ENCODE data around the gene NTF4. TPM values are rescaled to one million over a fixed set of nuclear protein-coding genes. Genes with fewer than 3 reads are reported as not detected.
A peak's percentile ranks its signal among the peaks of the same experiment; 100 is the strongest.
"Not testable (repeated sequence)": the region's sequence is repeated elsewhere in the genome, so short reads cannot be mapped to it uniquely, and the experiment has no call there.

Gene NTF4
- total RNA-seq, 1 donor from 2014 or later: not detected

DNA sequence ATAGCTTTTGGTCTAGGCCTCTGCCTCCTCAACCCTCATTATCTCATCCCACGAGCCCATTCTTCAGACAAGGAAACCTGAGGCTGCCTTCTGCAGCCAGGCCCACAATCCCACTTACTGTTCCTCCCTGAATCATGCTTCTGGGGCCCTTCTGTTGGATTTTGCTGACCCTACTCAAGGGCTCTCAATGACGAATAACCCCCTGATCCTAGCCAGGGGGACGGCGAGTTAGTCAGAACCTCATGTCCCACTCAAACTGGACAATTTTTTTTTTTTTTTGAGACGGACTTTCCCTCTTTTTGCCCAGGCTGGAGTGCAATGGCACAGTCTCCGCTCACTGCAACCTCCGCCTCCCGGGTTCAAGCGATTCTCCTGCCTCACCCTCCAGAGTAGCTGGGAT, 42.5 kb downstream of the NTF4 start:
- DNase-seq (ENCODE audit: low read depth, low spot score): no peak

DNA sequence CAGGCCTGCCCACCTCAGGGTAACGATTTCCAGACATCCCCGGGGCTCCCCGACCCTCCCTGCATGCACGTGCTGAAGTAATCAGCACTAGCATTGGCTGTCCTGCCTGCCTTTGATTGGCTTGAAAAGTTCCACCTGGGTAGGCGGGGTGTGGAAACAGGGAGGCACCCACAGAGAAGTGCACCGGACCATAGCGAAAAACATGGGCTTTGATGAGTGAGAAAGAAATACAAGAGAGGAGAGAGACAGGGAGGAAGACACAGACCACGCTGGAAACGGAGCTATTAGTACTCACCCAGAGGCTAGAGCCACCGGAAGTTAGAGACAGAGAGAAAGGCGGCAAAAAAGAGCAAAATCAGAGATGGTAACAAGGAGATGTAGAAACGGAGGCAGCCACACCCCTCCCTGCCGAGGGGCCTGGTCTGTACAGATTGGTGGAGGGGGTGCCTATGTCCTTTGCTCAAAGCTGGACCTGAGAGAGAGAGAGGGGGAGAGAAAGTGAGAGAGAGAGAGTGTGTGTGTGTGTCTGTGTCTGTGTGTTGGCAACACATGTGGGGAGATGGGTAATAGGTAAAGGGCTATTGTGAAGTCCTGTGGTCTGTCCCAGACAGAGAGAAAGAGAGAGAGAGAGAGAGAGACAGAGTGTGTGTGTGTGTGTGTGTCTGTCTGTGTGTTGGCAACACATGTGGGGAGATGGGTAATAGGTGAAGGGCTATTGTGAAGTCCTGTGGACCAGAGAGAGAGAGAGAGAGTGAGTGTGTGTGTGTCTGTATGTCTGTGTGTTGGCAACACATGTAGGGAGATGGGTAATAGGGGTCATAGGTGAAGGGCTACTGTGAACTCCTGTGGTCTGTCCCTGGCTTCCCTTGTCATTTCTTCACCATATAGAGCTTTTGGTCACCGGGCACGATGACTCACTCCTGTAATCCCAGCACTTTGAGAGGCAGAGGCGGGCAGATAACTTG, 43.4 kb downstream of the NTF4 start:
- no peak for DNase-seq (ENCODE audit: low read depth, low spot score)

- DNase-seq (ENCODE audit: low read depth, low spot score): no peak
Measured at GRCh38 chr19:49020342-49020741, 44.3 kb downstream of the NTF4 start.

GRCh38 chr19:49019242-49019932, 45.2 kb downstream of the NTF4 start:
- no peak for DNase-seq (ENCODE audit: low read depth, low spot score)

GRCh38 chr19:49018388-49019241, 46.0 kb downstream of the NTF4 start:
- not testable (repeated sequence) for DNase-seq (ENCODE audit: low read depth, low spot score)

DNA sequence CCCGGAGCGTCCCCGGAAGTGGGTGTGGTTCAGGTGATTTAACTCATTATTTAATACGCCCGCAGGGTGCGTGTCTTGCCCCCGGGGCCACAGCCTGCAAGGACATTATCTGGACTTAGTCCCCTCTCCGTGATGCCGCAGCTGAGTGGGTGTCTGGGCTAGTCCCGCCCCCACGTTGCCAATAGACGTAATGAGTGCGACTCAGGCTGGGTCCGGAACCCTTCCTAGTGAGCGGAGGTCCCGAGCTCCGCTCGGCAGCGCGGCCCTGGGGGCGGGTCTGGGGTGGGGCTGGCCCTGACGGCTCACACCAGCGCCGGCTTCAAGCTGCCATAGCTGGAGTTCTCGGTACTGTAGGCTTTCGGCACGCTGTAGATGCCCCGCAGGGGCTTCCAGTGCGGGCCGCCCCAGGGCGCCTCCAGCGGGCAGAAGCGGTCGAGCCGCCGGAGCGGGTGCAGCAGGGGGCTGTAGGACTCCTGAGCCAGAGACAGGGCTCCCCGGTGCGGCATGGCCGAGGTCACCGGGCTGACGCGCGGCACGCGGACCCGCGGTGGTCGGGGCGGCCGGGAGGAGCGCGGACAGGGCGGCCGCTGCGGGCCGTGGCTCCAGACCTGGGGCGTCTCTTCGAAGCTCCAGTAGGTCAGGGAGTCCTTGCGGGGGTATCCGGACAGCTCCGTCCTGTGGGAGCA, 46.8 kb downstream of the NTF4 start:
- DNase-seq (ENCODE audit: low read depth, low spot score): peak; percentile 29

GRCh38 chr19:49017041-49017665, 47.5 kb downstream of the NTF4 start, which contains the start of gene LHB:
Gene LHB (minus strand): TSS chr19:49017091. CDS start chr19:49017081, 10 bp downstream.
- no peak for DNase-seq (ENCODE audit: low read depth, low spot score)

GRCh38 chr19:49016067-49016839, 48.4 kb downstream of the NTF4 start:
- DNase-seq (ENCODE audit: low read depth, low spot score): no peak

DNA sequence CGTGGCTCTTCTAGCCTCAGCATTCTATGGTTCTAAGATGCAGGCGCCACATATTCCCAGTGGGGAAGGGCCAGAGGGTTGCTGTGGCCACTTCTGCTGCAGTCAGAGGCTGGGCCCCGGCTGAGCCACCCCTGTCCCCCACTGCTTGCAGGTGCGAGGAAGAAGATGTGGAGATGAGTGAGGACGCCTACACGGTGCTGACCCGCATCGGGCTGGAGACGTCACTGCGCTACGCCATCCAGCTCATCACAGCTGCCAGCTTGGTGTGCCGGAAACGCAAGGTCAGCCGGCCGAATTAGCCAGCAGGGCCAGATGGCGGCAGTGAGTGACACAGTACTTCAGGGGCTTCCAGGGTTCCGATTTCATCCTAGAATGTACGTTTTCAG, 49.8 kb downstream of the NTF4 start:
- no peak for DNase-seq (ENCODE audit: low read depth, low spot score)

- no peak for DNase-seq (ENCODE audit: low read depth, low spot score)
Measured at GRCh38 chr19:49014123-49014869, 50.3 kb downstream of the NTF4 start.

GRCh38 chr19:49011194-49011593, 53.4 kb downstream of the NTF4 start:
- no peak for DNase-seq (ENCODE audit: low read depth, low spot score)

Other genes starting within 250 kb of the NTF4 start
- gene HSD17B14, start 228.3 kb downstream of the NTF4 start, total RNA-seq: 4.8 and 6.4 TPM in 2 replicates
- 5.1 and 6.1 TPM in 2 replicates for gene PLEKHA4, start 196.2 kb downstream of the NTF4 start, total RNA-seq
- 32.3 and 35.6 TPM in 2 replicates for gene PPP1R15A, start 192.4 kb downstream of the NTF4 start, total RNA-seq
- gene TULP2, start 166.1 kb downstream of the NTF4 start, total RNA-seq: 0.07 TPM in 1 of 2 replicates, not detected in the other
- 122 and 125 TPM in 2 replicates for gene NUCB1, start 164.5 kb downstream of the NTF4 start, total RNA-seq
- gene DHDH, start 131.1 kb downstream of the NTF4 start, total RNA-seq: not detected in 2 replicates
- 120 and 130 TPM in 2 replicates for gene BAX, start 109.9 kb downstream of the NTF4 start, total RNA-seq
- gene FTL, start 99.5 kb downstream of the NTF4 start, total RNA-seq: 963 and 1,316 TPM in 2 replicates
- 30.3 and 31.4 TPM in 2 replicates for gene GYS1, start 71.5 kb downstream of the NTF4 start, total RNA-seq
- gene RUVBL2, start 70.9 kb downstream of the NTF4 start, total RNA-seq: 376 and 391 TPM in 2 replicates
- 0.26 TPM in 1 of 2 replicates, not detected in the other for gene LHB, start 47.7 kb downstream of the NTF4 start, total RNA-seq
- gene CGB3, start 40.5 kb downstream of the NTF4 start, total RNA-seq: not detected in 2 replicates
- not detected in 2 replicates for gene CGB2, start 32.9 kb downstream of the NTF4 start, total RNA-seq
- not detected in 2 replicates for gene CGB1, start 27.9 kb downstream of the NTF4 start, total RNA-seq
- not detected in 2 replicates for gene CGB5, start 21.0 kb downstream of the NTF4 start, total RNA-seq
- not detected in 2 replicates for gene CGB8, start 15.7 kb downstream of the NTF4 start, total RNA-seq
- gene CGB7, start 7.1 kb downstream of the NTF4 start, total RNA-seq: 0.33 TPM in 1 of 2 replicates, not detected in the other
- gene KCNA7, start 7.9 kb upstream of the NTF4 start, total RNA-seq: not detected in 2 replicates
- gene SNRNP70, start 20.6 kb upstream of the NTF4 start, total RNA-seq: 199 and 280 TPM in 2 replicates
- 1.4 and 2.3 TPM in 2 replicates for gene LIN7B, start 49.6 kb upstream of the NTF4 start, total RNA-seq
- 0.73 and 1.2 TPM in 2 replicates for gene C19orf73, start 54.3 kb upstream of the NTF4 start, total RNA-seq
- gene PPFIA3, start 54.7 kb upstream of the NTF4 start, total RNA-seq: 0.95 and 3.0 TPM in 2 replicates
- not detected in 2 replicates for gene HRC, start 90.6 kb upstream of the NTF4 start, total RNA-seq
- gene TRPM4, start 93.0 kb upstream of the NTF4 start, total RNA-seq: 9.8 and 14.4 TPM in 2 replicates

Measured in pulmonary artery endothelial cell (primary cell).